ENCODE data around the gene ZSWIM5.

GRCh38 chr1:45136984-45137383, 69.4 kb downstream of the ZSWIM5 start:
- TF ChIP-seq POLR2AphosphoS5 (IDR thresholded peaks at IDR 0.05; ENCODE audit: low read depth, low read length) (no peak), SIN3A (IDR thresholded peaks at IDR 0.05; ENCODE audit: borderline replicate concordance, insufficient read depth, low read length) (no peak), TAF1 (IDR thresholded peaks at IDR 0.05; ENCODE audit: borderline replicate concordance, insufficient read depth, low read length) (no peak), FOXP2 (optimal IDR thresholded peaks at IDR 0.05; ENCODE audit: borderline replicate concordance, extremely low read depth, extremely low read length, insufficient read depth) (no peak)
- TF ChIP-seq, protein P1, sequence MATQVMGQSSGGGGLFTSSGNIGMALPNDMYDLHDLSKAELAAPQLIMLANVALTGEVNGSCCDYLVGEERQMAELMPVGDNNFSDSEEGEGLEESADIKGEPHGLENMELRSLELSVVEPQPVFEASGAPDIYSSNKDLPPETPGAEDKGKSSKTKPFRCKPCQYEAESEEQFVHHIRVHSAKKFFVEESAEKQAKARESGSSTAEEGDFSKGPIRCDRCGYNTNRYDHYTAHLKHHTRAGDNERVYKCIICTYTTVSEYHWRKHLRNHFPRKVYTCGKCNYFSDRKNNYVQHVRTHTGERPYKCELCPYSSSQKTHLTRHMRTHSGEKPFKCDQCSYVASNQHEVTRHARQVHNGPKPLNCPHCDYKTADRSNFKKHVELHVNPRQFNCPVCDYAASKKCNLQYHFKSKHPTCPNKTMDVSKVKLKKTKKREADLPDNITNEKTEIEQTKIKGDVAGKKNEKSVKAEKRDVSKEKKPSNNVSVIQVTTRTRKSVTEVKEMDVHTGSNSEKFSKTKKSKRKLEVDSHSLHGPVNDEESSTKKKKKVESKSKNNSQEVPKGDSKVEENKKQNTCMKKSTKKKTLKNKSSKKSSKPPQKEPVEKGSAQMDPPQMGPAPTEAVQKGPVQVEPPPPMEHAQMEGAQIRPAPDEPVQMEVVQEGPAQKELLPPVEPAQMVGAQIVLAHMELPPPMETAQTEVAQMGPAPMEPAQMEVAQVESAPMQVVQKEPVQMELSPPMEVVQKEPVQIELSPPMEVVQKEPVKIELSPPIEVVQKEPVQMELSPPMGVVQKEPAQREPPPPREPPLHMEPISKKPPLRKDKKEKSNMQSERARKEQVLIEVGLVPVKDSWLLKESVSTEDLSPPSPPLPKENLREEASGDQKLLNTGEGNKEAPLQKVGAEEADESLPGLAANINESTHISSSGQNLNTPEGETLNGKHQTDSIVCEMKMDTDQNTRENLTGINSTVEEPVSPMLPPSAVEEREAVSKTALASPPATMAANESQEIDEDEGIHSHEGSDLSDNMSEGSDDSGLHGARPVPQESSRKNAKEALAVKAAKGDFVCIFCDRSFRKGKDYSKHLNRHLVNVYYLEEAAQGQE (IDR thresholded peaks at IDR 0.05; ENCODE audit: insufficient read depth in 1 of 2, low read depth in 2 of 2, low read length in 2 of 2) = no peak

Data from PFSK-1 (cell line).